SK-N-SH (cell line): Measurements from ENCODE around the gene ERGIC2. TPM values are rescaled to one million over a fixed set of nuclear protein-coding genes. Genes with fewer than 3 reads are reported as not detected.

ENCODE experiments used
- CTCF ChIA-PET: fragments of 300-600, 350-600 bp; formaldehyde crosslinking; extraction: SDS; loops from one replicate; lab custom pipeline; 2021; lab: Yijun Ruan, JAX
- POLR2A ChIA-PET: fragments of 350-600 bp; sonication (Branson Sonifier 250); formaldehyde crosslinking; extraction: SDS; loops from one replicate; lab custom pipeline; 2020; ENCODE audit warnings: antibody characterized with exemption, inconsistent platforms; lab: Yijun Ruan, JAX
- DNase-seq: peaks from one replicate; pipeline ENCODE4 v3.0.0; 2012
- H2AFZ ChIP-seq: fragments of 200-600 bp; sonication (generic); 2 replicates; pipeline ENCODE4 v1.8.1; 2016; ENCODE audit warnings: antibody characterized with exemption, mild to moderate bottlenecking, low read depth
- H3F3A ChIP-seq: fragments of 200-600 bp; sonication (generic); replicated peaks from 2 replicates; pipeline ENCODE3; 2016; ENCODE audit warnings: antibody characterized with exemption, mild to moderate bottlenecking; ENCODE audit not compliant: insufficient read depth
- H3K27ac ChIP-seq, 2 experiments: fragments of 200-500 bp in 1 of 2; fragments of 200-600 bp in 1 of 2; sonication (Bioruptor generic) in 1 of 2; sonication (generic), shearing (Covaris generic) in 1 of 2; 2 replicates each; pipeline versions ENCODE4 v1.5.1 to v1.6.1; 2014 to 2016; ENCODE audit warnings: low read depth in 2 of 2, inconsistent platforms in 1 of 2, low read length in 1 of 2, mild to moderate bottlenecking in 1 of 2, mixed read lengths in 1 of 2
- H3K27me3 ChIP-seq: fragments of 200-600 bp; sonication (generic), shearing (Covaris generic); 2 replicates; pipeline ENCODE4 v1.6.1; 2016; ENCODE audit warnings: mixed run types; ENCODE audit not compliant: insufficient read depth
- H3K36me3 ChIP-seq, 2 experiments: fragments of 200-500 bp in 1 of 2; fragments of 200-600 bp in 1 of 2; sonication (Bioruptor generic) in 1 of 2; sonication (generic) in 1 of 2; replicated peaks in 1 of 2; 2 replicates each; pipeline versions ENCODE3 to v1.5.1; 2014 to 2016; ENCODE audit warnings: low read length in 1 of 2, mild to moderate bottlenecking in 1 of 2; ENCODE audit not compliant: insufficient read depth in 2 of 2, control insufficient read depth in 1 of 2
- H3K4me1 ChIP-seq, 2 experiments: fragments of 200-500 bp in 1 of 2; fragments of 200-600 bp in 1 of 2; sonication (Bioruptor generic) in 1 of 2; sonication (generic), shearing (Covaris generic) in 1 of 2; 2 replicates each; pipeline versions ENCODE4 v1.5.1 to v1.6.1; 2014 to 2016; ENCODE audit warnings: low read depth in 1 of 2, low read length in 1 of 2, mixed run types in 1 of 2; ENCODE audit not compliant: insufficient read depth in 2 of 2, control insufficient read depth in 1 of 2
- H3K4me2 ChIP-seq: fragments of 200-600 bp; sonication (generic), shearing (Covaris generic); 2 replicates; pipeline ENCODE4 v1.6.1; 2017; ENCODE audit warnings: mixed run types
- H3K4me3 ChIP-seq, 2 experiments: fragments of 200-500 bp in 1 of 2; fragments of 200-600 bp in 1 of 2; sonication (Bioruptor generic) in 1 of 2; sonication (generic), shearing (Covaris generic) in 1 of 2; 2 replicates each; pipeline versions ENCODE4 v1.5.1 to v1.8.1; 2014 to 2016; ENCODE audit warnings: low read depth in 2 of 2, inconsistent platforms in 1 of 2, low read length in 1 of 2, mild to moderate bottlenecking in 1 of 2, mixed read lengths in 1 of 2, moderate library complexity in 1 of 2
- H3K79me2 ChIP-seq: fragments of 200-600 bp; sonication (generic); 2 replicates; pipeline ENCODE4 v1.8.1; 2017; ENCODE audit warnings: mild to moderate bottlenecking; ENCODE audit not compliant: insufficient read depth
- H3K9ac ChIP-seq: fragments of 200-600 bp; sonication (generic); 2 replicates; pipeline ENCODE4 v1.6.1; 2017; ENCODE audit warnings: mixed run types
- H3K9me2 ChIP-seq: fragments of 200-600 bp; sonication (generic); 2 replicates; pipeline ENCODE4 v1.6.1; 2017; ENCODE audit warnings: mixed run types
- H3K9me3 ChIP-seq: fragments of 200-600 bp; sonication (generic); 2 replicates; pipeline ENCODE4 v1.6.1; 2017; ENCODE audit warnings: mixed run types, mild to moderate bottlenecking, moderate library complexity
- H4K20me1 ChIP-seq: fragments of 200-600 bp; sonication (generic); 2 replicates; pipeline ENCODE4 v1.6.1; 2017; ENCODE audit warnings: mild to moderate bottlenecking, mixed run types; ENCODE audit not compliant: insufficient read depth
- CHD2 ChIP-seq: fragments of 150-350 bp; IDR thresholded peaks from 2 replicates; pipeline ENCODE4 v1.6.1; 2018; ENCODE audit warnings: low read length; ENCODE audit not compliant: partially characterized antibody
- CTCF ChIP-seq: fragments of 200-600 bp; sonication (generic); IDR thresholded peaks from 2 replicates; pipeline ENCODE4 v1.6.1; 2017; ENCODE audit warnings: antibody characterized with exemption, mild to moderate bottlenecking, moderate library complexity
- EZH2phosphoT487 ChIP-seq: fragments of 200-600 bp; sonication (generic); IDR thresholded peaks from 2 replicates; pipeline ENCODE4 v1.6.1; 2017; ENCODE audit warnings: low read depth, mixed run types, mild to moderate bottlenecking, antibody characterized with exemption, moderate library complexity, borderline replicate concordance
- GATA2 ChIP-seq: sonication (generic); formaldehyde crosslinking; IDR thresholded peaks from 2 replicates; pipeline ENCODE4 v1.5.0; 2020; ENCODE audit warnings: mild to moderate bottlenecking, missing genetic modification reagents
- MEF2A ChIP-seq: IDR thresholded peaks from 2 replicates; pipeline ENCODE4 v1.4.0; 2012; ENCODE audit warnings: low read depth, borderline replicate concordance
- MXI1 ChIP-seq: IDR thresholded peaks from 2 replicates; pipeline ENCODE4 v1.6.1; 2012; ENCODE audit warnings: mild to moderate bottlenecking, low read depth, low read length, improper control_type of control experiment
- NRF1 ChIP-seq: IDR thresholded peaks from 2 replicates; pipeline ENCODE4 v1.6.1; 2012; ENCODE audit warnings: low read depth, mild to moderate bottlenecking, low read length
- POLR2AphosphoS5 ChIP-seq: IDR thresholded peaks from 2 replicates; pipeline ENCODE4 v1.6.1; 2012; ENCODE audit warnings: low read depth, low read length
- REST ChIP-seq: IDR thresholded peaks from 2 replicates; pipeline ENCODE4 v1.6.1; 2012; ENCODE audit warnings: mild to moderate bottlenecking, low read depth, low read length, moderate library complexity
- SIN3A ChIP-seq: IDR thresholded peaks from 2 replicates; pipeline ENCODE4 v1.6.1; 2012; ENCODE audit warnings: low read depth, mild to moderate bottlenecking, low read length, moderate library complexity, borderline replicate concordance
- TCF12 ChIP-seq: IDR thresholded peaks from 2 replicates; pipeline ENCODE4 v1.4.0; 2012
- YY1 ChIP-seq: IDR thresholded peaks from 2 replicates; pipeline ENCODE4 v1.4.0; 2012; ENCODE audit warnings: low read depth, mild to moderate bottlenecking
- WGBS: methylation state at CpG from one replicate; pipeline ENCODE4 v1.1.6; 2017; ENCODE audit warnings: low lambda C conversion rate; 5-methylcytosine and 5-hydroxymethylcytosine counted together
- polyA plus RNA-seq, 3 experiments: library from polyadenylated mRNA; depleted of rRNA; stranded (reverse); fragments of >200 nt; gene quantifications; 2 replicates each; pipeline ENCODE4 v1.2.3, GENCODE V29; 2012
- TF ChIP-seq, protein P1 (sequence below): IDR thresholded peaks from 2 replicates; pipeline ENCODE4; 2012
- TF ChIP-seq, protein P2 (sequence below): IDR thresholded peaks from 2 replicates; pipeline ENCODE4 v1.4.0; 2012; ENCODE audit warnings: low read depth, borderline replicate concordance

Gene ERGIC2
- polyA plus RNA-seq, 1 of the 3 experiments (the other 2 are of a cell fraction): 22.1 TPM

DNA sequence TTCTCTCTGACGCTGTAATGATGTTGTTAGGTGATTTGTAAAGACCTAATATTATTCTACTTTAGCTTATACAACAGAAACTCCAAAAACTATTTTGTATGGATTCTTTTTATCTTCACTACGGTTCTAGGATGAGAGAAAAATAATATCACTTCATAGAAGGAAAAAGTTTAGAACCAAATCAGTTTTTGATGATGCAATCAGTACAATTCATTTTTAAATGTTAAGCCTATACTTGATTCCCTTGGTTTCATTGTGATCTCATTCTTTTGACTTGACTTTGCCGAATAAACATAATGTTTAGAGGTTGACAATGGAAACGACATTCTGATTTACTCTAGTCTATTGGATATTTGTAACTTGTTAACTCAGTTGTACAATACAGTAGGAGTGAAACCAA lies 24.6 kb upstream of the ERGIC2 start:
- CTCF ChIA-PET: no interaction called here

DNA sequence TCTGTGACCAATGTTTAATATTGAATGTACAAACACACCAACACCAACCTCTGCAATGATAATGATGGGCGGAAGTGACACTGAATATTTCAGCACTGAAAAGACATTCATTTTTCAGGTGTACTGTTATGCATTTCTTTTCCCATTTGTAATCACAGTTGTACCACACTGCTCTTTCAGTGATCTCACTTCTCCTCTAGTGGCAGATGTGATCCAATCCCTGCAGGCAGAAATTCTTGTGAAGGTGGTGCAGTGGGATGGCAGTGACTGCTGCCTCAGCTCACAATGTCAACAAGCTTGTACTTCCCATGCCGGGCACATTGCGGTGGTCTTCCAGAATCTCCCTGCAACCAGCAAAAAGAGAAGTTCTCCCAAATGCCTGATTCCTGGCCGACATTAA lies 23.0 kb upstream of the ERGIC2 start:
- no peaks in the 10 kb centered on the region for H3K27me3 ChIP-seq
- DNase-seq: peak; percentile 10
- POLR2A ChIA-PET: no interaction called here
- H3K9me3 ChIP-seq: no peaks in the 10 kb centered on the region
- H3F3A ChIP-seq: no peaks in the 10 kb centered on the region
- H3K4me1 ChIP-seq: no peaks in the 10 kb centered on the region; a peak in 1 of 4 replicates
- no peak overlapping the region for H3K4me2 ChIP-seq
- H3K27ac ChIP-seq: no peak overlapping the region
- H2AFZ ChIP-seq: no peak overlapping the region
- no peaks in the 10 kb centered on the region for H3K9me2 ChIP-seq
- CTCF ChIA-PET: no interaction called here
- H3K9ac ChIP-seq: no peak overlapping the region
- no peaks in the 10 kb centered on the region for H4K20me1 ChIP-seq
- H3K4me3 ChIP-seq: no peak overlapping the region
- H3K79me2 ChIP-seq: no peaks in the 10 kb centered on the region
- H3K36me3 ChIP-seq: no peaks in the 10 kb centered on the region
- WGBS: 44% methylated on average over 4 of the region's 4 CpGs
- TF ChIP-seq MEF2A: no peak
- TF ChIP-seq, protein P1, sequence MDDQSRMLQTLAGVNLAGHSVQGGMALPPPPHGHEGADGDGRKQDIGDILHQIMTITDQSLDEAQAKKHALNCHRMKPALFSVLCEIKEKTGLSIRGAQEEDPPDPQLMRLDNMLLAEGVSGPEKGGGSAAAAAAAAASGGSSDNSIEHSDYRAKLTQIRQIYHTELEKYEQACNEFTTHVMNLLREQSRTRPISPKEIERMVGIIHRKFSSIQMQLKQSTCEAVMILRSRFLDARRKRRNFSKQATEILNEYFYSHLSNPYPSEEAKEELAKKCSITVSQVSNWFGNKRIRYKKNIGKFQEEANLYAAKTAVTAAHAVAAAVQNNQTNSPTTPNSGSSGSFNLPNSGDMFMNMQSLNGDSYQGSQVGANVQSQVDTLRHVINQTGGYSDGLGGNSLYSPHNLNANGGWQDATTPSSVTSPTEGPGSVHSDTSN: no peak
- TF ChIP-seq GATA2 (CRISPR knock-in tag): no peak
- TF ChIP-seq NRF1: no peak
- no peak for TF ChIP-seq SIN3A
- TF ChIP-seq, protein P2, sequence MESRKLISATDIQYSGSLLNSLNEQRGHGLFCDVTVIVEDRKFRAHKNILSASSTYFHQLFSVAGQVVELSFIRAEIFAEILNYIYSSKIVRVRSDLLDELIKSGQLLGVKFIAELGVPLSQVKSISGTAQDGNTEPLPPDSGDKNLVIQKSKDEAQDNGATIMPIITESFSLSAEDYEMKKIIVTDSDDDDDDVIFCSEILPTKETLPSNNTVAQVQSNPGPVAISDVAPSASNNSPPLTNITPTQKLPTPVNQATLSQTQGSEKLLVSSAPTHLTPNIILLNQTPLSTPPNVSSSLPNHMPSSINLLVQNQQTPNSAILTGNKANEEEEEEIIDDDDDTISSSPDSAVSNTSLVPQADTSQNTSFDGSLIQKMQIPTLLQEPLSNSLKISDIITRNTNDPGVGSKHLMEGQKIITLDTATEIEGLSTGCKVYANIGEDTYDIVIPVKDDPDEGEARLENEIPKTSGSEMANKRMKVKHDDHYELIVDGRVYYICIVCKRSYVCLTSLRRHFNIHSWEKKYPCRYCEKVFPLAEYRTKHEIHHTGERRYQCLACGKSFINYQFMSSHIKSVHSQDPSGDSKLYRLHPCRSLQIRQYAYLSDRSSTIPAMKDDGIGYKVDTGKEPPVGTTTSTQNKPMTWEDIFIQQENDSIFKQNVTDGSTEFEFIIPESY: no peak
- no peak for TF ChIP-seq POLR2AphosphoS5
- TF ChIP-seq CTCF: no peak
- TF ChIP-seq MXI1: no peak
- TF ChIP-seq TCF12: no peak
- no peak for TF ChIP-seq REST
- TF ChIP-seq CHD2: no peak
- no peak for TF ChIP-seq YY1

More for the DNA sequence above, 24.6 kb upstream of the ERGIC2 start:
- POLR2A ChIA-PET: no interaction called here
- H3K9ac ChIP-seq: no peak overlapping the region
- no peak overlapping the region for H2AFZ ChIP-seq
- no peak overlapping the region for H3K27ac ChIP-seq
- TF ChIP-seq EZH2phosphoT487 (no peak), SIN3A (no peak)
- no peak for DNase-seq
- H3K4me2 ChIP-seq: no peak overlapping the region
- H3K4me1 ChIP-seq: no peaks in the 10 kb centered on the region; a peak in 1 of 4 replicates
- WGBS: 22% methylated on average over 4 of the region's 4 CpGs
- H3K9me2 ChIP-seq: no peaks in the 10 kb centered on the region
- no peaks in the 10 kb centered on the region for H3K9me3 ChIP-seq
- no peaks in the 10 kb centered on the region for H3K27me3 ChIP-seq
- no peaks in the 10 kb centered on the region for H3K36me3 ChIP-seq
- no peaks in the 10 kb centered on the region for H3F3A ChIP-seq
- H3K4me3 ChIP-seq: no peak overlapping the region
- no peaks in the 10 kb centered on the region for H4K20me1 ChIP-seq
- no peaks in the 10 kb centered on the region for H3K79me2 ChIP-seq
